GM18951 (cell line): ENCODE measurements around the gene MUC13.
"Not testable (repeated sequence)": the region's sequence is repeated elsewhere in the genome, so short reads cannot be mapped to it uniquely, and the experiment has no call there.

Experiments used
- POLR2A ChIP-seq: IDR thresholded peaks from 4 replicates; pipeline ENCODE4 v1.6.1; 2011; ENCODE audit warnings: mild to moderate bottlenecking; ENCODE audit not compliant: insufficient read length, insufficient read depth; ENCODE audit errors: extremely low read depth
- in situ Hi-C: fragments of 300-500 bp; cut with MboI; formaldehyde crosslinking; loops from one replicate; pipeline ENCODE4 v1.12.0; 2022; ENCODE audit warnings: low sequenced_read_pairs, mixed read lengths, inconsistent platforms; ENCODE audit not compliant: unreplicated experiment

MUC13 gene

GRCh38 chr3:124962403-124962940 is 27.9 kb upstream of the MUC13 start:
- no peak for TF ChIP-seq POLR2A
- in situ Hi-C loops: no loop called here

GRCh38 chr3:124960698-124961097 is 26.1 kb upstream of the MUC13 start:
- in situ Hi-C loops: no loop called here
- TF ChIP-seq POLR2A: no peak

DNA sequence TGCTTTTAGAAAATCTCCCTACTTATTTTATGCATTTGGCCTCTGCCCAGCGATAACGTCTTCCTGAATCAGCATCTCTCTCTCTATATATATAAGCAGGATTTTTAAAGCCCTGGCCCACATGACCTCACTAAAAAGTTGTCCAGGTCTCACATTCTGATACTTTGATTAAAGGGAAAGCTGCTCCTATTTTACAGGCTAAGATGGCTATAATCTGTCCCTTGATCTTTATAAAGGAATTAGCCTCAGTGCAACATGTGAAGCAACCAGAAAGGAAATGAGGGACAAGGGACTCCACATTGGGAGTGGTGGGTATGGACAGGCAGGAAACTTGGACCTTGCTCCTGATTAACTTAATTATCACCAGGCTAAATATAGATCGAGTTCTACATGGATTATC is 25.6 kb upstream of the MUC13 start:
- no peak for TF ChIP-seq POLR2A
- in situ Hi-C loops: no loop called here

DNA sequence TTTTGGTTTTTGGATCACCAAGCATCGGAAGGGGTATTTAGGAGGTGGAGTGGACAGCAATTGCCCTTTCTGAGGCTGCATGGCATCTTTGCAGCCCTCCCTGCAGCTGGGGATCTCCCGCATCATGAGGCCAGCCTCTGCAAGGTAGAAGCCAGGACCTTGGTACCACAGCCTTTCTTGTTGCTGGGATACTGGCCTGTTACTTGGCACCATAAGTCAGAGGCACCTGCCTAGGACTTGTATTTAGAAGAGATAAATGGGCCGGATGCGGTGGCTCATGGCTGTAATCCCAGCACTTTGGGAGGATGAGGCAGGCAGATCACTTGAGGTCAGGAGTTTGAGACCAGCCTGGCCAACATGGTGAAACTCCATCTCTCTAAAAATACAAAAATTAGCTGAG is 23.4 kb upstream of the MUC13 start:
- in situ Hi-C loops: not testable (repeated sequence)

DNA sequence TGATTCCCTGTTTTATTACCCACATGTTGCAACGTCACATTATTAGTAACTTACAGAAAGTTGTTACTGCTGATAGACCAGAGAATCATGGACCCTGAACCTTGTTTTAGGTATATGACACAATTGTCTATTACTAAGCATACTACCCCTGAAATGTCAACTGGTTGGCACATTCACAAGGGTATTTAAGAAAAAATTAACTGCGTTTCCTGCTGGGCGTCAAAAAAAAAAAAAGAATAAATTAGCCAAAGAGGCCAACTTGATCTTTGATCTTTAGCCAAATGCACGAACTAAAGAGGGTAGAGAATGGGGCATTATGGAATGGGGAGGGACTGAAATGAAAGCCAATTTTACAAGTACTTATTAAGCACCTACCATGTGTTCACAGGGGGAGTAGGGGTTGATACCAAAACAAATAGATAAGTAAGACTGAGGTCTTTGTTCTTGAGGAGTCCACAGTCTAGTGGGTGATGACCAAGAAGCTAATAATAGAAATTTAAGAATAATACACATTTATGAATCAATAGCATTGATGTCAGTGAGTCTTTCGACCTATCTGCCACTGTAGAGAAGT is 17.8 kb upstream of the MUC13 start:
- in situ Hi-C loops: no loop called here
- TF ChIP-seq POLR2A: no peak

DNA sequence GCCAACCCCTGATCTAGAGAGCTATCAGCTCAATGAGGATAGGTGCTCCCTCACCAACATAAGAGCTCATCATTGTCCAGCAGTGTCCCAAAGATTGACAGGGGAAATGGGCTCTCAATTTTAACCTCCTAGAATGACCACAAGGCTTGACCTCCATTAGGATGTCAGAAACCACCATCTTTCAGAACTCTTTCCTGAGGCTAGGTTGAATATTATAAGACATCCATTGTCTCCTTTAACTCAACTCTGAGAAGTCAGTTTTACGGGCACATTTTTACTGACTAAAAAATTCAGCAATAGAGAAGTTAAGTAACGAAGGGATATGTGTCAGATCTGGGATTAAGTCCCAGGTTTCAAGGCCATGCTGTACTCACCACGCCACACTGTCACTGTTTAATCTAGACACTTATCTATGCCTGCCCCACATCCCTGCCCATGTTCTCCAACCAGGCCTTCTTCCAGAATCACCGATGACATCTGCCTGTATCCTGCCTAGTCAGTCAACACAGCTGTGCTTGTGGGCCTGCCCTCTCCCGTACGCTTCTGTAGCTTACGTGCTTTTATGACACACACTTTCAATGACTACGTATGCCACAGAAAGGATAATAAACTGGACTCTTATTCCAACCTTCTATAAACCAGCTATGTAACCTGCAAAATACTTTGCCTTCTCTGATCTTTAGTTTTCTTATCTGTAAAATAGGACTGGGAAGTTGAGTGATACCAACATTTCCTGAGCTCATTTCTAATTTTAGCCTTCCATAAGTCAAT is 17.1 kb upstream of the MUC13 start:
- in situ Hi-C loops: no loop called here
- TF ChIP-seq POLR2A: no peak

- TF ChIP-seq POLR2A: no peak
- in situ Hi-C loops: no loop called here
These were observed 15.5 kb upstream of the MUC13 start for GRCh38 chr3:124950026-124950425.

GRCh38 chr3:124942613-124943012 is 8.1 kb upstream of the MUC13 start:
- TF ChIP-seq POLR2A: no peak
- in situ Hi-C loops: no loop called here

GRCh38 chr3:124941771-124942170 is 7.2 kb upstream of the MUC13 start:
- TF ChIP-seq POLR2A: no peak
- in situ Hi-C loops: no loop called here

DNA sequence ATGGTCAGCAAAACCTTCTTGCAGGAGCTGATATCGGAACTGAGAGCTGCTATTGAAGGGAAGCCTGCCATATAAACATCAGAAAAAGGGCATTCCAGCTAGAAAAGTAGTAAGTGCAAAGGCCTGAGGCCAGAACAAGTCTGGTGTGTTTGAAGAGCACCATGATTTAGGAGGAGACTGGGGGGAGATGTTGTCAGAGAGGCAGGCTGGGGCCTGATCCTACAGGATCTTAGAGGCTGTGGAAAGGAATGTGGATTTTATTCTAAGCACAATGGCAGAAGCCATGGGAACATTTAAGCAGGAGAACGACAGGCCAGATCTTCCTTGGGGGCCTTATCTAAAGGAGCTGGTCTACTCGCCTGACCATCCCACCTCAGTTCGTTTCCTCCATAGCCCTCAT is 5.1 kb upstream of the MUC13 start:
- TF ChIP-seq POLR2A: no peak
- in situ Hi-C loops: no loop called here

GRCh38 chr3:124938896-124939295 is 4.3 kb upstream of the MUC13 start:
- TF ChIP-seq POLR2A: no peak
- in situ Hi-C loops: no loop called here

DNA sequence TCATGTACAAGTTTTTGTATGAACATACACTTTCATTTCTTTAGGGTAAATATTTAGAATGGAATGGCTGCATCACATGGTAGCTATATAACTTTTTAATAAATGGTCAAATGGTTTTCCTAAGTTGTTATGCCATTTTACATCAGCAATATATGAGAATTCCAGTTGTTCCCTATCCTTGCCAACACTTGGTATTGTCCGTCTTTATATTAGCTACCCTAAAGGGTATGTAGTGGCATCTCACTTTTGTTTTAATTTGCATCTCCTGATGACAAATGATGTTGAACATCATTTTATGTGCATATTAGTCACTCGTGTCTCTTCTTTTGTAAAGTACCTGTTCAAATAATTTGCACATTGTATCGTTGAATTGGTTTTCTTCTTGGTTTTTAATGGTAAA is 2.5 kb upstream of the MUC13 start:
- TF ChIP-seq POLR2A: no peak
- in situ Hi-C loops: no loop called here

- no peak for TF ChIP-seq POLR2A
- in situ Hi-C loops: no loop called here
These were observed 1.4 kb upstream of the MUC13 start for GRCh38 chr3:124935794-124936542.

GRCh38 chr3:124935264-124935663 is 713 bp upstream of the MUC13 start:
- in situ Hi-C loops: no loop called here
- no peak for TF ChIP-seq POLR2A
